Keratinocyte (primary cell): ENCODE measurements around the gene COX5A. TPM values are rescaled to one million over a fixed set of nuclear protein-coding genes. Genes with fewer than 3 reads are reported as not detected.

ENCODE experiments used
- DNase-seq: peaks from one replicate; pipeline ENCODE4 v3.0.0-alpha.2; 2011; ENCODE audit warnings: low read depth, missing footprints, low spot score
- FAIRE-seq: peaks from 2 replicates; lab custom pipeline; 2011; peaks lifted over from hg19 to GRCh38; lab: Jason Lieb, UNC
- H2AFZ ChIP-seq: 2 replicates; pipeline ENCODE4 v1.6.0; 2012; ENCODE audit warnings: low read length, control low read depth, inconsistent platforms; ENCODE audit not compliant: control insufficient read depth
- H3K27ac ChIP-seq: 2 replicates; pipeline ENCODE4 v1.5.1; 2011; ENCODE audit warnings: low read length; ENCODE audit not compliant: control insufficient read depth, insufficient read depth
- H3K27me3 ChIP-seq: 3 replicates; pipeline ENCODE4 v1.6.0; 2011; ENCODE audit warnings: low read length; ENCODE audit not compliant: control insufficient read depth, insufficient read depth; ENCODE audit errors: extremely low read depth
- H3K36me3 ChIP-seq, 2 experiments: 2 replicates in 1 of 2; 3 replicates in 1 of 2; pipeline ENCODE4 v1.5.1; 2011; ENCODE audit warnings: low read length in 2 of 2, mild to moderate bottlenecking in 1 of 2; ENCODE audit not compliant: control insufficient read depth in 2 of 2, insufficient read depth in 2 of 2; ENCODE audit errors: extremely low read depth in 1 of 2
- H3K4me1 ChIP-seq: 3 replicates; pipeline ENCODE4 v1.5.1; 2011; ENCODE audit warnings: low read length; ENCODE audit not compliant: control insufficient read depth, insufficient read depth; ENCODE audit errors: extremely low read depth
- H3K4me2 ChIP-seq: 3 replicates; pipeline ENCODE4 v1.6.0; 2011; ENCODE audit warnings: low read depth, low read length; ENCODE audit not compliant: control insufficient read depth, insufficient read depth; ENCODE audit errors: extremely low read depth
- H3K4me3 ChIP-seq, 3 experiments: fragments of 200-600 bp in 1 of 3; sonication (generic) in 1 of 3; 2 replicates in 2 of 3; 3 replicates in 1 of 3; pipeline ENCODE4 v1.5.1; 2011 to 2016; ENCODE audit warnings: low read length in 3 of 3, mild to moderate bottlenecking in 3 of 3, control low read depth in 2 of 3, inconsistent platforms in 1 of 3, low read depth in 1 of 3, mixed read lengths in 1 of 3, mixed run types in 1 of 3, moderate library complexity in 1 of 3; ENCODE audit not compliant: control insufficient read depth in 2 of 3, insufficient read depth in 2 of 3; ENCODE audit errors: extremely low read depth in 1 of 3
- H3K79me2 ChIP-seq: 2 replicates; pipeline ENCODE4 v1.6.0; 2012; ENCODE audit warnings: low read length; ENCODE audit not compliant: control insufficient read depth, insufficient read depth
- H3K9ac ChIP-seq: 3 replicates; pipeline ENCODE4 v1.6.0; 2011; ENCODE audit warnings: low read length; ENCODE audit not compliant: control insufficient read depth, insufficient read depth; ENCODE audit errors: extremely low read depth
- H3K9me1 ChIP-seq: 3 replicates; pipeline ENCODE4 v1.6.0; 2011; ENCODE audit warnings: low read length; ENCODE audit not compliant: control insufficient read depth, insufficient read depth; ENCODE audit errors: extremely low read depth
- H3K9me3 ChIP-seq: 2 replicates; pipeline ENCODE4 v1.5.1; 2012; ENCODE audit warnings: low read depth, low read length; ENCODE audit not compliant: control insufficient read depth
- H4K20me1 ChIP-seq: 3 replicates; pipeline ENCODE4 v1.6.0; 2011; ENCODE audit warnings: low read length; ENCODE audit not compliant: control insufficient read depth, insufficient read depth; ENCODE audit errors: extremely low read depth
- EZH2 ChIP-seq: IDR thresholded peaks from one replicate; pipeline ENCODE4 v1.6.1; 2012; ENCODE audit warnings: inconsistent platforms, mild to moderate bottlenecking, low read length, moderate library complexity
- dilution Hi-C: fragments of 300-500 bp; cut with MboI; formaldehyde crosslinking; loops from one replicate; pipeline ENCODE4 v1.7.0; 2020; ENCODE audit warnings: low sequenced_read_pairs; ENCODE audit not compliant: extremely low pct_ligation_motif_present
- polyA plus RNA-seq, 5 experiments: library from polyadenylated mRNA; depleted of rRNA in 3 of 5; stranded (reverse) in 3 of 5; stranded (forward) in 1 of 5; unstranded in 1 of 5; fragments of >200 nt; gene quantifications; 1 replicate in 1 of 5; 2 replicates in 3 of 5; 3 replicates in 1 of 5; pipeline versions ENCODE4 v1.2.1 to v1.2.3, GENCODE V29; 2011 to 2012; ENCODE audit warnings: missing spikeins in 2 of 5, low read depth in 1 of 5, low replicate concordance in 1 of 5
- TF ChIP-seq, protein P1 (sequence below), 3 experiments: IDR thresholded peaks in 1 of 3; conservative IDR thresholded peaks in 1 of 3; optimal IDR thresholded peaks in 1 of 3; 2 replicates in 2 of 3; 3 replicates in 1 of 3; pipeline versions ENCODE3 to v1.5.1; 2011; ENCODE audit warnings: low read length in 3 of 3, mild to moderate bottlenecking in 3 of 3, moderate library complexity in 2 of 3, control low read depth in 1 of 3, inconsistent platforms in 1 of 3; ENCODE audit not compliant: insufficient read depth in 2 of 3; ENCODE audit errors: extremely low read depth in 1 of 3

The COX5A gene
- polyA plus RNA-seq, 1 donor (not counting 4 experiments of a cell fraction or from before 2014, with no cell fraction given): 217 TPM

DNA sequence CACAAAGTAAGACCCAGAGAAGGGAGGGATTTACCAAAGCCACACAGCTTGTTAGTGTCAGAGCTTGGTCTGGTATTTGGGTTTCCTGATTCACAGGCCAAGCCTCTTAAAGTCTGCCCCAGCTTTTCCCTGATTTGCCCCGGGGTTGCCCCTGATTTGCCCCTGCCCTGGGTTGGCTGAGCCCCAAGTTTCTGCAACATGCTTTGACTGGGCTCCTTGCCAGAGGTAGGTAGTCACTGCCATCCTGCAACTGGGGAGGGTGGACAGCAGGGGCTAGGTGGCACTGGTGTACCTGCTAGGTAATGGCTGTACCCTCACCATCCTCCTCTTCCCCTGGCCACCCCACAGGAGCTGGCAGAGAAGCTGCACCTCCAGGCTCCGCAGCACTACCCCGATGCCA lies 45.6 kb downstream of the COX5A start:
- DNase-seq: no peak
- no peak for FAIRE-seq
- dilution Hi-C loops: no loop called here
- peaks cover 6 to 10% of the 10 kb centered on the region in 2 experiments for H3K36me3 ChIP-seq
- H3K4me3 ChIP-seq: no peak overlapping the region
- H3K9me1 ChIP-seq: no peaks in the 10 kb centered on the region
- H3K27ac ChIP-seq: no peak overlapping the region
- no peak overlapping the region for H3K9ac ChIP-seq
- no peaks in the 10 kb centered on the region for H3K9me3 ChIP-seq
- H2AFZ ChIP-seq: no peak overlapping the region
- no peaks in the 10 kb centered on the region for H4K20me1 ChIP-seq
- H3K79me2 ChIP-seq: peaks cover 6% of the 10 kb centered on the region
- no peak overlapping the region for H3K4me2 ChIP-seq
- no peaks in the 10 kb centered on the region for H3K27me3 ChIP-seq
- no peak for TF ChIP-seq EZH2
- TF ChIP-seq, protein P1, sequence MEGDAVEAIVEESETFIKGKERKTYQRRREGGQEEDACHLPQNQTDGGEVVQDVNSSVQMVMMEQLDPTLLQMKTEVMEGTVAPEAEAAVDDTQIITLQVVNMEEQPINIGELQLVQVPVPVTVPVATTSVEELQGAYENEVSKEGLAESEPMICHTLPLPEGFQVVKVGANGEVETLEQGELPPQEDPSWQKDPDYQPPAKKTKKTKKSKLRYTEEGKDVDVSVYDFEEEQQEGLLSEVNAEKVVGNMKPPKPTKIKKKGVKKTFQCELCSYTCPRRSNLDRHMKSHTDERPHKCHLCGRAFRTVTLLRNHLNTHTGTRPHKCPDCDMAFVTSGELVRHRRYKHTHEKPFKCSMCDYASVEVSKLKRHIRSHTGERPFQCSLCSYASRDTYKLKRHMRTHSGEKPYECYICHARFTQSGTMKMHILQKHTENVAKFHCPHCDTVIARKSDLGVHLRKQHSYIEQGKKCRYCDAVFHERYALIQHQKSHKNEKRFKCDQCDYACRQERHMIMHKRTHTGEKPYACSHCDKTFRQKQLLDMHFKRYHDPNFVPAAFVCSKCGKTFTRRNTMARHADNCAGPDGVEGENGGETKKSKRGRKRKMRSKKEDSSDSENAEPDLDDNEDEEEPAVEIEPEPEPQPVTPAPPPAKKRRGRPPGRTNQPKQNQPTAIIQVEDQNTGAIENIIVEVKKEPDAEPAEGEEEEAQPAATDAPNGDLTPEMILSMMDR (optimal IDR thresholded peaks at IDR 0.05 in 1 of 3, IDR thresholded peaks at IDR 0.05 in 1 of 3, conservative IDR thresholded peaks at IDR 0.05 in 1 of 3; ENCODE audit: extremely low read depth in 1 of 3, insufficient read depth in 2 of 3, low read length in 3 of 3): peak in 2 of 3 experiments; percentile 15 to 23
- peaks cover 24% of the 10 kb centered on the region for H3K4me1 ChIP-seq

GRCh38 chr15:74891469-74891868 lies 46.4 kb downstream of the COX5A start:
- TF ChIP-seq, protein P1 (optimal IDR thresholded peaks at IDR 0.05 in 1 of 3, IDR thresholded peaks at IDR 0.05 in 1 of 3, conservative IDR thresholded peaks at IDR 0.05 in 1 of 3; ENCODE audit: extremely low read depth in 1 of 3, insufficient read depth in 2 of 3, low read length in 3 of 3): no peak
- TF ChIP-seq EZH2: no peak
- Histone ChIP-seq H3K9ac (no peak overlapping the region), H3K9me1 (no peaks in the 10 kb centered on the region), H3K4me1 (peaks cover 24% of the 10 kb centered on the region), H3K27ac (no peak overlapping the region), H3K4me3 (no peak overlapping the region), H3K4me2 (no peak overlapping the region), H3K9me3 (no peaks in the 10 kb centered on the region), H4K20me1 (no peaks in the 10 kb centered on the region), H3K27me3 (no peaks in the 10 kb centered on the region), H3K36me3 (peaks cover 6 to 10% of the 10 kb centered on the region in 2 experiments), H2AFZ (no peak overlapping the region), H3K79me2 (peaks cover 6% of the 10 kb centered on the region)
- dilution Hi-C loops: no loop called here
- FAIRE-seq (no peak), DNase-seq (no peak)
